ENCODE results near the gene NT5M.

NT5M gene

DNA sequence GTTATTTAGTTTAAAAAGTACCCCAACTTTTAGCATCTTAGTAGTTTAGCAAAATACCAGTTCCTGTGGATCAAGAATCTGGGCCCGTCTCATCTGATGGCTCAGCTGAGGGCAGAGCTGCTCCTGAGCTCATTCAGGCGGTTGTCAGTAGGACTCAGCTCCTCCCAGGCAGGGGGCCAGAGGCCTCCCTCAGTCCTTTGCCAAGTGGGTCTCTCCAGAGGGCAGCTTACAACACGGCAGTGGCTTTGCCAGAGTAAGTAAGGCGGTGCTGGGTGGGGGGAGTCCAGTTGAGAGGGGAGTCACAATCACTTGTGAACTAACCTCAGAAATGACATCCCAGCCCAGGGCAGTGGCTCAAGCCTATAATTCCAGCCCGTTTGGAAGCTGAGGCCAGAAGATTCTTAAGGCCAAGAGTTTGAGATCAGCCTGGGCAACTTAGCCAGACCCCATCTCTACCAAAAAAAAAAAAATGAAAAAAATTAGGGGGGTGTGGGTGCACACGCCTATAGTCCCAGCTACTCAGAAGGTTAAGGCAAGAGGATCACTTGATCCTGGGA is 92.2 kb downstream of the NT5M start:
- DNase-seq (ENCODE audit: low spot score) = no peak

DNA sequence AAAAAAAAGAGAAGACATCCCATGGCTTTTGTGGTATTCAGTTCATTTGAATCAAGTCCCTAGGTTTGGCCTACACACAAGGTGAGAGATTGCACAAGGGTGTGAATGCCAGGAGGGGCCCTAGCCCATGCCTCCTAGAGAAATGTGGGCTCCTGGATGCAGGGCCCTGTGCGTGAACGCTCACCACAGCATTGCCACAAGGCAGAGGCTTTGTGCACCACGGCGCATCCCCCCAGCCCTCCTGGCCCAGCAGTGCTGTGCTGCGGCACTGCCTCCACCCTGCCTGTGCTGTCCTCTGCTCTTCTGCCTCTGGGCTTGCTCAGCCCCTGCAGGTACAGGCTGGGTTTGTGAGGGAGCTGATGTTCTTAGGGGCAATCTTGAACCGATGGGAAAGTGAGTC is 92.7 kb downstream of the NT5M start:
- DNase-seq (ENCODE audit: low spot score) = no peak

All from hematopoietic multipotent progenitor cell treated with erythropoietin and hydrocortisone succinate and interleukin-3 and kit ligand, for 15 days (in vitro differentiated cells).